ENCODE measurements around the gene COL13A1.

- TF ChIP-seq POLR2A (IDR thresholded peaks at IDR 0.05), result no peak
- TF ChIP-seq CTCF (IDR thresholded peaks at IDR 0.05), result no peak
Observed at GRCh38 chr10:69847458-69847857, 45.8 kb downstream of the COL13A1 start.

Measured in breast epithelium (tissue), 3 donors.